Osteoblast (primary cell): ENCODE results near the gene SOWAHC. TPM values are rescaled to one million over a fixed set of nuclear protein-coding genes. Genes with fewer than 3 reads are reported as not detected.

Experiments used
- DNase-seq: peaks from one replicate; pipeline ENCODE4 v3.0.0; 2011; ENCODE audit warnings: low spot score, mixed read lengths; ENCODE audit not compliant: insufficient read length; ENCODE audit errors: missing footprints
- H2AFZ ChIP-seq: 2 replicates; pipeline ENCODE4 v1.6.0; 2011; ENCODE audit warnings: mild to moderate bottlenecking, low read length
- H3K27ac ChIP-seq: 2 replicates; pipeline ENCODE4 v1.5.1; 2011; ENCODE audit warnings: mild to moderate bottlenecking, low read depth, low read length, moderate library complexity
- H3K27me3 ChIP-seq: 2 replicates; pipeline ENCODE4 v1.6.0; 2012; ENCODE audit warnings: mild to moderate bottlenecking, control low read depth, inconsistent platforms, low read length, moderate library complexity; ENCODE audit not compliant: insufficient read depth
- H3K36me3 ChIP-seq: 2 replicates; pipeline ENCODE4 v1.5.1; 2011; ENCODE audit warnings: mild to moderate bottlenecking, low read length, control low read depth, moderate library complexity; ENCODE audit not compliant: insufficient read depth
- H3K4me1 ChIP-seq: 2 replicates; pipeline ENCODE4 v1.5.1; 2011; ENCODE audit warnings: mild to moderate bottlenecking, low read length, control low read depth, moderate library complexity; ENCODE audit not compliant: insufficient read depth
- H3K4me2 ChIP-seq: 2 replicates; pipeline ENCODE4 v1.6.0; 2011; ENCODE audit warnings: mild to moderate bottlenecking, low read length; ENCODE audit not compliant: insufficient read depth
- H3K4me3 ChIP-seq: fragments of 200-600 bp; sonication (generic); 3 replicates; pipeline ENCODE4 v1.5.1; 2012; ENCODE audit warnings: mild to moderate bottlenecking, low read length, inconsistent platforms; ENCODE audit not compliant: insufficient read depth
- H3K79me2 ChIP-seq: 2 replicates; pipeline ENCODE4 v1.6.0; 2012; ENCODE audit warnings: mild to moderate bottlenecking, low read length, control low read depth, inconsistent platforms; ENCODE audit not compliant: insufficient read depth
- H3K9me3 ChIP-seq: 2 replicates; pipeline ENCODE4 v1.5.1; 2011; ENCODE audit warnings: low read depth, low read length, control low read depth
- H4K20me1 ChIP-seq: 2 replicates; pipeline ENCODE4 v1.6.0; 2012; ENCODE audit warnings: mild to moderate bottlenecking, low read length, control low read depth; ENCODE audit not compliant: insufficient read depth
- CTCF ChIP-seq: IDR thresholded peaks from 2 replicates; pipeline ENCODE4 v1.5.1; 2011; ENCODE audit warnings: mild to moderate bottlenecking, low read depth, low read length, moderate library complexity; ENCODE audit errors: extremely low read depth
- total RNA-seq: library from RNA; depleted of rRNA; stranded (reverse); fragments of >200 nt; gene quantifications from 2 replicates; pipeline ENCODE4 v1.2.3, GENCODE V29; 2012

Gene SOWAHC
- total RNA-seq, 1 donor: 17.7 TPM

GRCh38 chr2:109595644-109596043 lies 18.5 kb upstream of the SOWAHC start:
- no peak for TF ChIP-seq CTCF
- Histone ChIP-seq H3K4me1 (no peaks in the 10 kb centered on the region), H3K4me3 (no peak overlapping the region), H3K36me3 (peaks cover 13% of the 10 kb centered on the region), H3K79me2 (peaks cover 96% of the 10 kb centered on the region), H3K9me3 (no peaks in the 10 kb centered on the region), H3K27me3 (no peaks in the 10 kb centered on the region), H3K4me2 (no peak overlapping the region), H3K27ac (no peak overlapping the region), H4K20me1 (peaks cover 23% of the 10 kb centered on the region), H2AFZ (no peak overlapping the region)
- DNase-seq: peak; percentile 41

- peak; percentile 1 for DNase-seq
- no peaks in the 10 kb centered on the region for H3K4me1 ChIP-seq
- H3K27me3 ChIP-seq: no peaks in the 10 kb centered on the region
- H2AFZ ChIP-seq: no peak overlapping the region
- H3K27ac ChIP-seq: peak overlapping the region; percentile 19
- H3K9me3 ChIP-seq: no peaks in the 10 kb centered on the region
- TF ChIP-seq CTCF: no peak
- peaks cover 6% of the 10 kb centered on the region for H3K36me3 ChIP-seq
- no peak overlapping the region for H3K4me3 ChIP-seq
- H3K79me2 ChIP-seq: peaks cover 96% of the 10 kb centered on the region
- H3K4me2 ChIP-seq: no peak overlapping the region
- peaks cover 25% of the 10 kb centered on the region for H4K20me1 ChIP-seq
Measured at GRCh38 chr2:109597283-109597682, 16.9 kb upstream of the SOWAHC start.

- no peak overlapping the region for H2AFZ ChIP-seq
- H3K79me2 ChIP-seq: peaks cover 93% of the 10 kb centered on the region
- DNase-seq: peak; percentile 15
- H3K9me3 ChIP-seq: no peaks in the 10 kb centered on the region
- H4K20me1 ChIP-seq: peaks cover 13% of the 10 kb centered on the region
- H3K36me3 ChIP-seq: no peaks in the 10 kb centered on the region
- H3K4me2 ChIP-seq: no peak overlapping the region
- H3K27ac ChIP-seq: no peak overlapping the region
- no peak overlapping the region for H3K4me3 ChIP-seq
- H3K27me3 ChIP-seq: no peaks in the 10 kb centered on the region
- no peak for TF ChIP-seq CTCF
- H3K4me1 ChIP-seq: peaks cover 11% of the 10 kb centered on the region
Measured at GRCh38 chr2:109601783-109602182, 12.4 kb upstream of the SOWAHC start.

- H3K27me3 ChIP-seq: no peaks in the 10 kb centered on the region
- DNase-seq: no peak
- H3K79me2 ChIP-seq: peaks cover 93% of the 10 kb centered on the region
- H3K36me3 ChIP-seq: no peaks in the 10 kb centered on the region
- H3K27ac ChIP-seq: no peak overlapping the region
- H3K9me3 ChIP-seq: no peaks in the 10 kb centered on the region
- peaks cover 20% of the 10 kb centered on the region for H3K4me1 ChIP-seq
- H3K4me2 ChIP-seq: no peak overlapping the region
- H2AFZ ChIP-seq: no peak overlapping the region
- H3K4me3 ChIP-seq: no peak overlapping the region
- peaks cover 10% of the 10 kb centered on the region for H4K20me1 ChIP-seq
- no peak for TF ChIP-seq CTCF
Measured at GRCh38 chr2:109602617-109603188, 11.5 kb upstream of the SOWAHC start.
